ENCODE results near the gene SLC26A11. TPM values are rescaled to one million over a fixed set of nuclear protein-coding genes. Genes with fewer than 3 reads are reported as not detected.

SLC26A11 gene
- total RNA-seq, 1 donor from 2014 or later: 51.6 TPM

DNA sequence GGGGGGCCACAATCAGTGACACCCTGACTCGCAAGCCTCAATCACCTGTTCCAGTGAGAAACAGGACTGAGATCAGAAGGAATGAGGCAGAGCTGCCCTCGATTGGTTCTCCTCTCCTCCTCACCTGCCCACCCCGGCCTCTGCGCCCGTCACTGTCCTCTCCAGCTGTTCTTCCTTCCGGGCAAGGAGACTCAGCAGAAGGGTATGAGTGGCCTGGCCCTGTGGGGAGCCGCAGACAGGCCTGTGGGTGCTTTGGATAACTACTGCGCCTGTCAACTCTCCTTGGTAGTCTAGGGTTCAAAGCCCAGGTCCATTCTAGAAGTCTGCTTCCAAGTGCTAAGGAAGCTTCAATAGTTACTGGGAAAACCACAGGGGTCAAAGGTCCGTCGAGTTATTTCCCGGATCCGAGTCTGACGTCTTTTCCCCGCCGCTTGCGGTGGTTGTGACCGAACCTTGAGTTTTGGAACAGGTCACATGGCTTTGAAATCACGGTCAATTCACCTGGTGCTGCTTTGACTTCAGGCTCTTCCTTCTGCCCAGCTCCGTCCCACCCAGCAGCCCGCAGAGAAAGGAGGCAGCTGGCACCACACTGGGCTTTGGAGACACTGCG, 42.1 kb upstream of the SLC26A11 start:
- H3K27me3 ChIP-seq: no peaks in the 10 kb centered on the region
- H3K27ac ChIP-seq: no peak overlapping the region
- no peak for DNase-seq
- TF ChIP-seq, protein P1, sequence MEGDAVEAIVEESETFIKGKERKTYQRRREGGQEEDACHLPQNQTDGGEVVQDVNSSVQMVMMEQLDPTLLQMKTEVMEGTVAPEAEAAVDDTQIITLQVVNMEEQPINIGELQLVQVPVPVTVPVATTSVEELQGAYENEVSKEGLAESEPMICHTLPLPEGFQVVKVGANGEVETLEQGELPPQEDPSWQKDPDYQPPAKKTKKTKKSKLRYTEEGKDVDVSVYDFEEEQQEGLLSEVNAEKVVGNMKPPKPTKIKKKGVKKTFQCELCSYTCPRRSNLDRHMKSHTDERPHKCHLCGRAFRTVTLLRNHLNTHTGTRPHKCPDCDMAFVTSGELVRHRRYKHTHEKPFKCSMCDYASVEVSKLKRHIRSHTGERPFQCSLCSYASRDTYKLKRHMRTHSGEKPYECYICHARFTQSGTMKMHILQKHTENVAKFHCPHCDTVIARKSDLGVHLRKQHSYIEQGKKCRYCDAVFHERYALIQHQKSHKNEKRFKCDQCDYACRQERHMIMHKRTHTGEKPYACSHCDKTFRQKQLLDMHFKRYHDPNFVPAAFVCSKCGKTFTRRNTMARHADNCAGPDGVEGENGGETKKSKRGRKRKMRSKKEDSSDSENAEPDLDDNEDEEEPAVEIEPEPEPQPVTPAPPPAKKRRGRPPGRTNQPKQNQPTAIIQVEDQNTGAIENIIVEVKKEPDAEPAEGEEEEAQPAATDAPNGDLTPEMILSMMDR (IDR thresholded peaks at IDR 0.05): no peak
- no peaks in the 10 kb centered on the region for H3K9me3 ChIP-seq
- H3K36me3 ChIP-seq: no peaks in the 10 kb centered on the region
- no peak overlapping the region for H3K4me3 ChIP-seq
- intact Hi-C loops (cut with DNase I): no loop called here
- no peak for ATAC-seq
- H3K4me1 ChIP-seq: no peaks in the 10 kb centered on the region

DNA sequence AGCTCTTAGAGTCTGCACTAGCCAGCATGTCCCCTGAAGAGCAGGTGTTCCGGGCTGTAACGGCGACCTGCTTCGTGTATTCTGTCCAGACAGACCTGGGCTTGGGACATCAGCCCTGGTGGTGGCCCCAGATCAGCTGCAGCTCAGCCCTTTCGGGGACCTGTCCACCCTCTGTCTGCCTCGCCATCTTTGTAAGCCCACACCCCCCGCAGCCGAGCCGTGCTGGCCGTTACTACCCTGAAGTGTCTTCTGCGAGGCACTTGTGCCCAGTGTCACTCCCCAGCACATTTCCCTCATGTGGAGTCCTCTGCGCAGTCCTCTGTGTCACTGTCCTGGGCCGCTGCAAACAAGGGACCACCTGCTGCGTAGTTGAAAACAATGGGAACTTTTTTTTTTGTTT, 40.0 kb upstream of the SLC26A11 start:
- TF ChIP-seq, protein P1 (IDR thresholded peaks at IDR 0.05): no peak
- intact Hi-C loops (cut with DNase I): no loop called here
- DNase-seq (no peak), ATAC-seq (no peak)
- Histone ChIP-seq H3K4me1 (no peaks in the 10 kb centered on the region), H3K27me3 (no peaks in the 10 kb centered on the region), H3K27ac (no peak overlapping the region), H3K9me3 (no peaks in the 10 kb centered on the region), H3K4me3 (no peak overlapping the region), H3K36me3 (no peaks in the 10 kb centered on the region)

DNA sequence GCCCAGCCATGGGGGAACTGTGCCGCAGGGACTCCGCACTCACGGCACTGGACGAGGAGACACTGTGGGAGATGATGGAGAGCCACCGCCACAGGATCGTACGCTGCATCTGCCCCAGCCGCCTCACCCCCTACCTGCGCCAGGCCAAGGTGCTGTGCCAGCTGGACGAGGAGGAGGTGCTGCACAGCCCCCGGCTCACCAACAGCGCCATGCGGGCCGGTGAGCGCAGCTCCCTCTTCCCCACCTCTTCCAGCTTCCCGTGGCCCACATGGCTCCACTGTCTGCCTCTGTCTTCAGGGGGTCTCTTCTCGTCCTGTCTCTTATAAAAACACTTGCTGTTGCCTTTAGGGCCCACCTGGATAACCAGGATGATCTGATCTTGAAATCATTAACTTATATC, 38.8 kb upstream of the SLC26A11 start:
- intact Hi-C loops (cut with DNase I): no loop called here
- H3K27ac ChIP-seq: no peak overlapping the region
- no peaks in the 10 kb centered on the region for H3K4me1 ChIP-seq
- H3K27me3 ChIP-seq: no peaks in the 10 kb centered on the region
- no peaks in the 10 kb centered on the region for H3K36me3 ChIP-seq
- TF ChIP-seq, protein P1 (IDR thresholded peaks at IDR 0.05): no peak
- no peaks in the 10 kb centered on the region for H3K9me3 ChIP-seq
- DNase-seq: no peak
- no peak overlapping the region for H3K4me3 ChIP-seq
- ATAC-seq: no peak

DNA sequence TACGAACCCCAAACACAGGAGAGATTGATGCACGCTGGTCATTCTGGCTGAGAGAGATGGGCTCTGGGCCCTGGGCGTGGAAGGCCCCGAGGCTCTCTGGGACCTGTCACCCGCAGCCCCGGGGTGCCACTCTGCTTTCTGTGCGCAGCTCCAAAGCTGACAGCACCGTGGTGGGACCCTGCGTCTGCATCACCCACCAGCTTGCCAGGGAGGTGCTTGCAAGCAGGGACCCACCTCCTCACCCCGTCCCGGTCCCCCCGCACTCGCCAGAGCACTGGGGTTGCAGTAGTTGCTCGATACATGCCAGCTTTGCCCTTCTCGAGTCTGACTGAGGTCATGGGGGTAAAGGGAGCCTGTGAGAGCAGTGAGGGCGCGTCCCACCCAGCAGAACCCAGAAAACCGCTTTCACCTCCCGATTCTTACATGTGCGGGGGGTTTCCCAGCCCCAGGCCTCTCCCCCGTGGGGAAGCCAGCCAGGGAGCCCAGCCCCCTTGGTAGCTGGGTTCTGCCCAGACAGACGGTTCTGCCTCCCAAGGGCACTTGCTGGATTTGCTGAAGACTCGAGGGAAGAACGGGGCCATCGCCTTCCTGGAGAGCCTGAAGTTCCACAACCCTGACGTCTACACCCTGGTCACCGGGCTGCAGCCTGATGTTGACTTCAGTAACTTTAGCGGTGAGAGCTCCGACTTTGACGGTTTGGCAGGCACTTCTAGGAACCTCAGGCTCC, 37.9 kb upstream of the SLC26A11 start:
- Histone ChIP-seq H3K36me3 (no peaks in the 10 kb centered on the region), H3K27me3 (no peaks in the 10 kb centered on the region), H3K9me3 (no peaks in the 10 kb centered on the region), H3K27ac (no peak overlapping the region), H3K4me3 (no peak overlapping the region), H3K4me1 (peaks cover 4% of the 10 kb centered on the region)
- ATAC-seq (no peak), DNase-seq (no peak)
- intact Hi-C loops (cut with DNase I): no loop called here
- TF ChIP-seq, protein P1 (IDR thresholded peaks at IDR 0.05): no peak

DNA sequence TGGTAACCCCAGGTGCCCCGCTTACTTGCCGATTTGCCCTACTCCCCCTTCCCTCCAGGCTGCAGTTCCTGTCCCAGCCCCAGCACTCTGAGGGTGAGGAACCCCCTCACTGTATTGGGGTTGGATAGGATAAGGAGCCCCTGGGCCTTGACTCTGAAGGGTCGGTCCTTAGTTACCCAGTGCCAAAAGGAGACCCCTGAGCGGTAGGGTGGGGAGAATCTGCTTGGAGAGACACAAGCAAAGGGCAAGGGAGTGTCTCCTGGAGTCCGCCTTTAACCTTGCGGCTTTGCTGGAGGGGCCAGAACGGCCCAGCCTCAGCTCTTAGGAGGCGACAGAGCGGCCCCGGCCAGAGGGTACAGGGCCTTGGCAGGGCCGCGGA, 37.4 kb upstream of the SLC26A11 start:
- intact Hi-C loops (cut with DNase I): no loop called here
- no peaks in the 10 kb centered on the region for H3K9me3 ChIP-seq
- TF ChIP-seq, protein P1 (IDR thresholded peaks at IDR 0.05): no peak
- DNase-seq (no peak), ATAC-seq (no peak)
- H3K27ac ChIP-seq: no peak overlapping the region
- H3K4me3 ChIP-seq: no peak overlapping the region
- no peaks in the 10 kb centered on the region for H3K36me3 ChIP-seq
- peaks cover 10% of the 10 kb centered on the region for H3K4me1 ChIP-seq
- no peaks in the 10 kb centered on the region for H3K27me3 ChIP-seq
